SK-N-SH (cell line): ENCODE results near the gene CFAP44. TPM values are rescaled to one million over a fixed set of nuclear protein-coding genes. Genes with fewer than 3 reads are reported as not detected.

Source experiments
- CTCF ChIA-PET: fragments of 300-600, 350-600 bp; formaldehyde crosslinking; extraction: SDS; loops from one replicate; lab custom pipeline; 2021; lab: Yijun Ruan, JAX
- POLR2A ChIA-PET: fragments of 350-600 bp; sonication (Branson Sonifier 250); formaldehyde crosslinking; extraction: SDS; loops from one replicate; lab custom pipeline; 2020; ENCODE audit warnings: antibody characterized with exemption, inconsistent platforms; lab: Yijun Ruan, JAX
- DNase-seq: peaks from one replicate; pipeline ENCODE4 v3.0.0; 2012
- H2AFZ ChIP-seq: fragments of 200-600 bp; sonication (generic); 2 replicates; pipeline ENCODE4 v1.8.1; 2016; ENCODE audit warnings: antibody characterized with exemption, mild to moderate bottlenecking, low read depth
- H3F3A ChIP-seq: fragments of 200-600 bp; sonication (generic); replicated peaks from 2 replicates; pipeline ENCODE3; 2016; ENCODE audit warnings: antibody characterized with exemption, mild to moderate bottlenecking; ENCODE audit not compliant: insufficient read depth
- H3K27ac ChIP-seq, 2 experiments: fragments of 200-500 bp in 1 of 2; fragments of 200-600 bp in 1 of 2; sonication (Bioruptor generic) in 1 of 2; sonication (generic), shearing (Covaris generic) in 1 of 2; 2 replicates each; pipeline versions ENCODE4 v1.5.1 to v1.6.1; 2014 to 2016; ENCODE audit warnings: low read depth in 2 of 2, inconsistent platforms in 1 of 2, low read length in 1 of 2, mild to moderate bottlenecking in 1 of 2, mixed read lengths in 1 of 2
- H3K27me3 ChIP-seq: fragments of 200-600 bp; sonication (generic), shearing (Covaris generic); 2 replicates; pipeline ENCODE4 v1.6.1; 2016; ENCODE audit warnings: mixed run types; ENCODE audit not compliant: insufficient read depth
- H3K36me3 ChIP-seq, 2 experiments: fragments of 200-500 bp in 1 of 2; fragments of 200-600 bp in 1 of 2; sonication (Bioruptor generic) in 1 of 2; sonication (generic) in 1 of 2; replicated peaks in 1 of 2; 2 replicates each; pipeline versions ENCODE3 to v1.5.1; 2014 to 2016; ENCODE audit warnings: low read length in 1 of 2, mild to moderate bottlenecking in 1 of 2; ENCODE audit not compliant: insufficient read depth in 2 of 2, control insufficient read depth in 1 of 2
- H3K4me1 ChIP-seq, 2 experiments: fragments of 200-500 bp in 1 of 2; fragments of 200-600 bp in 1 of 2; sonication (Bioruptor generic) in 1 of 2; sonication (generic), shearing (Covaris generic) in 1 of 2; 2 replicates each; pipeline versions ENCODE4 v1.5.1 to v1.6.1; 2014 to 2016; ENCODE audit warnings: low read depth in 1 of 2, low read length in 1 of 2, mixed run types in 1 of 2; ENCODE audit not compliant: insufficient read depth in 2 of 2, control insufficient read depth in 1 of 2
- H3K4me2 ChIP-seq: fragments of 200-600 bp; sonication (generic), shearing (Covaris generic); 2 replicates; pipeline ENCODE4 v1.6.1; 2017; ENCODE audit warnings: mixed run types
- H3K4me3 ChIP-seq, 2 experiments: fragments of 200-500 bp in 1 of 2; fragments of 200-600 bp in 1 of 2; sonication (Bioruptor generic) in 1 of 2; sonication (generic), shearing (Covaris generic) in 1 of 2; 2 replicates each; pipeline versions ENCODE4 v1.5.1 to v1.8.1; 2014 to 2016; ENCODE audit warnings: low read depth in 2 of 2, inconsistent platforms in 1 of 2, low read length in 1 of 2, mild to moderate bottlenecking in 1 of 2, mixed read lengths in 1 of 2, moderate library complexity in 1 of 2
- H3K79me2 ChIP-seq: fragments of 200-600 bp; sonication (generic); 2 replicates; pipeline ENCODE4 v1.8.1; 2017; ENCODE audit warnings: mild to moderate bottlenecking; ENCODE audit not compliant: insufficient read depth
- H3K9ac ChIP-seq: fragments of 200-600 bp; sonication (generic); 2 replicates; pipeline ENCODE4 v1.6.1; 2017; ENCODE audit warnings: mixed run types
- H3K9me2 ChIP-seq: fragments of 200-600 bp; sonication (generic); 2 replicates; pipeline ENCODE4 v1.6.1; 2017; ENCODE audit warnings: mixed run types
- H3K9me3 ChIP-seq: fragments of 200-600 bp; sonication (generic); 2 replicates; pipeline ENCODE4 v1.6.1; 2017; ENCODE audit warnings: mixed run types, mild to moderate bottlenecking, moderate library complexity
- H4K20me1 ChIP-seq: fragments of 200-600 bp; sonication (generic); 2 replicates; pipeline ENCODE4 v1.6.1; 2017; ENCODE audit warnings: mild to moderate bottlenecking, mixed run types; ENCODE audit not compliant: insufficient read depth
- CHD2 ChIP-seq: fragments of 150-350 bp; IDR thresholded peaks from 2 replicates; pipeline ENCODE4 v1.6.1; 2018; ENCODE audit warnings: low read length; ENCODE audit not compliant: partially characterized antibody
- ELF1 ChIP-seq: IDR thresholded peaks from 2 replicates; pipeline ENCODE4 v1.4.0; 2012
- EP300 ChIP-seq, 2 experiments: IDR thresholded peaks; 2 replicates each; pipeline versions ENCODE4 v1.4.0 to v1.6.1; 2012; ENCODE audit warnings: borderline replicate concordance in 1 of 2, low read depth in 1 of 2, low read length in 1 of 2
- FOXM1 ChIP-seq: IDR thresholded peaks from 2 replicates; pipeline ENCODE4 v1.4.0; 2012; ENCODE audit warnings: low read depth, mild to moderate bottlenecking
- GABPA ChIP-seq: IDR thresholded peaks from 2 replicates; pipeline ENCODE4 v1.4.0; 2012; ENCODE audit warnings: low read depth, mild to moderate bottlenecking
- JUND ChIP-seq: IDR thresholded peaks from 2 replicates; pipeline ENCODE4 v1.4.0; 2012
- MEF2A ChIP-seq: IDR thresholded peaks from 2 replicates; pipeline ENCODE4 v1.4.0; 2012; ENCODE audit warnings: low read depth, borderline replicate concordance
- MXI1 ChIP-seq: IDR thresholded peaks from 2 replicates; pipeline ENCODE4 v1.6.1; 2012; ENCODE audit warnings: mild to moderate bottlenecking, low read depth, low read length, improper control_type of control experiment
- NFIC ChIP-seq: IDR thresholded peaks from 2 replicates; pipeline ENCODE4 v1.4.0; 2012; ENCODE audit warnings: borderline replicate concordance
- NRF1 ChIP-seq: IDR thresholded peaks from 2 replicates; pipeline ENCODE4 v1.6.1; 2012; ENCODE audit warnings: low read depth, mild to moderate bottlenecking, low read length
- RXRA ChIP-seq: IDR thresholded peaks from 2 replicates; pipeline ENCODE4 v1.4.0; 2012; ENCODE audit warnings: low read depth, mild to moderate bottlenecking, borderline replicate concordance
- SIN3A ChIP-seq: IDR thresholded peaks from 2 replicates; pipeline ENCODE4 v1.6.1; 2012; ENCODE audit warnings: low read depth, mild to moderate bottlenecking, low read length, moderate library complexity, borderline replicate concordance
- YY1 ChIP-seq: IDR thresholded peaks from 2 replicates; pipeline ENCODE4 v1.4.0; 2012; ENCODE audit warnings: low read depth, mild to moderate bottlenecking
- WGBS: methylation state at CpG from one replicate; pipeline ENCODE4 v1.1.6; 2017; ENCODE audit warnings: low lambda C conversion rate; 5-methylcytosine and 5-hydroxymethylcytosine counted together
- polyA plus RNA-seq, 3 experiments: library from polyadenylated mRNA; depleted of rRNA; stranded (reverse); fragments of >200 nt; gene quantifications; 2 replicates each; pipeline ENCODE4 v1.2.3, GENCODE V29; 2012
- TF ChIP-seq, protein P1 (sequence below): fragments of 200-600 bp; sonication (generic); IDR thresholded peaks from 2 replicates; pipeline ENCODE4 v1.6.1; 2017; ENCODE audit warnings: antibody characterized with exemption, mild to moderate bottlenecking, moderate library complexity
- TF ChIP-seq, protein P2 (sequence below): IDR thresholded peaks from 2 replicates; pipeline ENCODE4 v1.6.1; 2012; ENCODE audit warnings: mild to moderate bottlenecking, low read depth, low read length, moderate library complexity
- TF ChIP-seq, protein P3 (sequence below): IDR thresholded peaks from 2 replicates; pipeline ENCODE4 v1.4.0; 2012; ENCODE audit warnings: low read depth

The CFAP44 gene
- polyA plus RNA-seq, 1 of the 3 experiments (the other 2 are of a cell fraction) = 2.3 TPM

DNA sequence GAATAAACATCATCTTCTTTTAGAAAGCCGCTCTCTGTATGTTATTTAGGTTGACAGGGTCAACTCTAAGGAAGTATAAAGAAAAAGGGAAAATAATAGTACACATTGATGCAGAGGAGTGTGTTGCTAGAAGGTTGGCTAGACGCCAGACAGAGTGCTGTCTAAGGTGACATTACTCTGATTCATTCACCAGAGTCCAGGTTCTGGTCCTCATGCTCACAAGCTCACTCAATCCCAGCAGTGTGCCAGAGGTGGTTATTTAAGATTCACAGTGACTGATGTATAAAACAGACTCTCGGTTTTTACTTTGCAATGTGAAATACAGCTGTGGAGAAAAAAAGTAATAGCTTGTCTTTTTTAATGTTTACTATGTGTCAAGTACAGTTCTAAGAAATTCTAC lies 1.7 kb downstream of the CFAP44 start:
- Histone ChIP-seq H3K4me1 (no peaks in the 10 kb centered on the region), H3K27ac (no peak overlapping the region), H3K79me2 (no peaks in the 10 kb centered on the region), H2AFZ (no peak overlapping the region), H3K9me3 (no peaks in the 10 kb centered on the region), H3K9me2 (no peaks in the 10 kb centered on the region), H4K20me1 (no peaks in the 10 kb centered on the region), H3K27me3 (no peaks in the 10 kb centered on the region), H3K4me3 (no peak overlapping the region), H3K36me3 (peaks cover 3 to 17% of the 10 kb centered on the region in 2 experiments), H3F3A (no peaks in the 10 kb centered on the region)
- 94% methylated on average over 3 of the region's 3 CpGs for WGBS
- POLR2A ChIA-PET = no interaction called here
- DNase-seq = no peak
- TF ChIP-seq SIN3A = no peak
- no peak for TF ChIP-seq MXI1
- no peak for TF ChIP-seq ELF1
- TF ChIP-seq JUND = no peak
- TF ChIP-seq FOXM1 = no peak
- TF ChIP-seq CHD2 = no peak
- no peak for TF ChIP-seq YY1
- TF ChIP-seq, protein P1, sequence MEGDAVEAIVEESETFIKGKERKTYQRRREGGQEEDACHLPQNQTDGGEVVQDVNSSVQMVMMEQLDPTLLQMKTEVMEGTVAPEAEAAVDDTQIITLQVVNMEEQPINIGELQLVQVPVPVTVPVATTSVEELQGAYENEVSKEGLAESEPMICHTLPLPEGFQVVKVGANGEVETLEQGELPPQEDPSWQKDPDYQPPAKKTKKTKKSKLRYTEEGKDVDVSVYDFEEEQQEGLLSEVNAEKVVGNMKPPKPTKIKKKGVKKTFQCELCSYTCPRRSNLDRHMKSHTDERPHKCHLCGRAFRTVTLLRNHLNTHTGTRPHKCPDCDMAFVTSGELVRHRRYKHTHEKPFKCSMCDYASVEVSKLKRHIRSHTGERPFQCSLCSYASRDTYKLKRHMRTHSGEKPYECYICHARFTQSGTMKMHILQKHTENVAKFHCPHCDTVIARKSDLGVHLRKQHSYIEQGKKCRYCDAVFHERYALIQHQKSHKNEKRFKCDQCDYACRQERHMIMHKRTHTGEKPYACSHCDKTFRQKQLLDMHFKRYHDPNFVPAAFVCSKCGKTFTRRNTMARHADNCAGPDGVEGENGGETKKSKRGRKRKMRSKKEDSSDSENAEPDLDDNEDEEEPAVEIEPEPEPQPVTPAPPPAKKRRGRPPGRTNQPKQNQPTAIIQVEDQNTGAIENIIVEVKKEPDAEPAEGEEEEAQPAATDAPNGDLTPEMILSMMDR = no peak
- no peak for TF ChIP-seq NRF1
- TF ChIP-seq, protein P2, sequence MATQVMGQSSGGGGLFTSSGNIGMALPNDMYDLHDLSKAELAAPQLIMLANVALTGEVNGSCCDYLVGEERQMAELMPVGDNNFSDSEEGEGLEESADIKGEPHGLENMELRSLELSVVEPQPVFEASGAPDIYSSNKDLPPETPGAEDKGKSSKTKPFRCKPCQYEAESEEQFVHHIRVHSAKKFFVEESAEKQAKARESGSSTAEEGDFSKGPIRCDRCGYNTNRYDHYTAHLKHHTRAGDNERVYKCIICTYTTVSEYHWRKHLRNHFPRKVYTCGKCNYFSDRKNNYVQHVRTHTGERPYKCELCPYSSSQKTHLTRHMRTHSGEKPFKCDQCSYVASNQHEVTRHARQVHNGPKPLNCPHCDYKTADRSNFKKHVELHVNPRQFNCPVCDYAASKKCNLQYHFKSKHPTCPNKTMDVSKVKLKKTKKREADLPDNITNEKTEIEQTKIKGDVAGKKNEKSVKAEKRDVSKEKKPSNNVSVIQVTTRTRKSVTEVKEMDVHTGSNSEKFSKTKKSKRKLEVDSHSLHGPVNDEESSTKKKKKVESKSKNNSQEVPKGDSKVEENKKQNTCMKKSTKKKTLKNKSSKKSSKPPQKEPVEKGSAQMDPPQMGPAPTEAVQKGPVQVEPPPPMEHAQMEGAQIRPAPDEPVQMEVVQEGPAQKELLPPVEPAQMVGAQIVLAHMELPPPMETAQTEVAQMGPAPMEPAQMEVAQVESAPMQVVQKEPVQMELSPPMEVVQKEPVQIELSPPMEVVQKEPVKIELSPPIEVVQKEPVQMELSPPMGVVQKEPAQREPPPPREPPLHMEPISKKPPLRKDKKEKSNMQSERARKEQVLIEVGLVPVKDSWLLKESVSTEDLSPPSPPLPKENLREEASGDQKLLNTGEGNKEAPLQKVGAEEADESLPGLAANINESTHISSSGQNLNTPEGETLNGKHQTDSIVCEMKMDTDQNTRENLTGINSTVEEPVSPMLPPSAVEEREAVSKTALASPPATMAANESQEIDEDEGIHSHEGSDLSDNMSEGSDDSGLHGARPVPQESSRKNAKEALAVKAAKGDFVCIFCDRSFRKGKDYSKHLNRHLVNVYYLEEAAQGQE = no peak
- no peak for TF ChIP-seq NFIC
- TF ChIP-seq GABPA = no peak
- TF ChIP-seq, protein P3, sequence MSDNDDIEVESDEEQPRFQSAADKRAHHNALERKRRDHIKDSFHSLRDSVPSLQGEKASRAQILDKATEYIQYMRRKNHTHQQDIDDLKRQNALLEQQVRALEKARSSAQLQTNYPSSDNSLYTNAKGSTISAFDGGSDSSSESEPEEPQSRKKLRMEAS = no peak
- TF ChIP-seq, all 33 proteins: peak for 0
- CTCF ChIA-PET = no interaction called here
- Histone ChIP-seq H3K9ac (no peak overlapping the region), H3K4me2 (no peak overlapping the region)

DNA sequence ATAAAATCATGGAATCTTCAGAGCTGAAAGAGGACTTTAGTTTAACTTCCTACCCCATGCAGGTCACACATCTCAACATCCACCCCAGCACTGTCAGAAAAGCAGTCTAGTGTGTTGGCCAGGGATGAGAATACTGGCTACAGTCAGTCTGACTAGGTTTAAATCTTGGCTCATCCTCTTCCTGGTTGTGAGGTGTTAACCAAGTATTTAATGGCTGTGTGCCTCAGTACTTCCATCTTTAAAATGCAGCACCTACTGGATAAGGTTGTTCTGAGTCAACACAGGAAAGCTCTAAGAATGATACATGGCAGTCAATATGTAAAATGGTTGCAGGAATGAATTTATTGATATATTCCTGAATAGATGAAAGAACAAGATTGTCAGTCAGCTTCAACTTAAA lies 3.1 kb downstream of the CFAP44 start:
- POLR2A ChIA-PET = no interaction called here

More for the DNA sequence above, 3.1 kb downstream of the CFAP44 start:
- Histone ChIP-seq H3K27me3 (no peaks in the 10 kb centered on the region), H3K79me2 (no peaks in the 10 kb centered on the region), H2AFZ (no peak overlapping the region), H3K4me2 (no peak overlapping the region), H3K27ac (no peak overlapping the region), H3F3A (no peaks in the 10 kb centered on the region), H3K9me3 (no peaks in the 10 kb centered on the region), H3K9ac (no peak overlapping the region), H3K4me1 (no peaks in the 10 kb centered on the region), H4K20me1 (no peaks in the 10 kb centered on the region), H3K9me2 (no peaks in the 10 kb centered on the region), H3K36me3 (peaks cover 3 to 13% of the 10 kb centered on the region in 2 experiments), H3K4me3 (no peak overlapping the region)
- TF ChIP-seq EP300 (IDR thresholded peaks at IDR 0.05; ENCODE audit: borderline replicate concordance in 1 of 2, low read depth in 1 of 2, low read length in 1 of 2) (no peak), MEF2A (no peak), RXRA (no peak)
- TF ChIP-seq, protein P2 = no peak
- CTCF ChIA-PET = interaction anchor here (1.1 kb wide), 1 partner anchor 139 kb away, joined by 3 read pairs; no protein-coding TSS in a partner anchor
- no peak for DNase-seq
